ENCODE data around the gene RTL1.

DNA sequence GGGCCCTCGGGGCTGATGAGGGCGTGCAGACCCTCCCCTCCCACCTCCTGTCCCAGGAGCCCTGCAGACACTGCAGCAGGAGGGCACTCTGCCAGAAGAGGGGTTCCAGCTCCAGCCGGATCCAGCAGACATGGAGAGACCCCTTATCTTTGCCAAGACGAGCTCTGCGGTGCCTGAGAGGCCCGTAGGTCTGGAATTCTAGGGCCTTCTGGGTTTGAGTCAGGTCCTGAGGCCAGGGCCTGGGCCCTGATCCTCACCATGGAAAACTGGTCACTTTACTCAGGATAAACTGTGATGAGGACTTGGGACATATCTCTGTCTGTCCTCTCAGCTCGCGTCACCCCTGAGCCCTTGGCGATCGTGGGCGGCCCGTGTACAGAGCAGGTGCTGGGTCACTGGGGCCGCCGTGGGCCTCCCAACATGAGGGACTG, 63.8 kb downstream of the RTL1 start:
- TF ChIP-seq EZH2 (IDR thresholded peaks at IDR 0.05) (no peak), POLR2AphosphoS5 (IDR thresholded peaks at IDR 0.05; ENCODE audit: borderline replicate concordance, low read depth, low read length) (no peak)
